ENCODE data around the gene GLB1L.
"Not testable (repeated sequence)": the region's sequence is repeated elsewhere in the genome, so short reads cannot be mapped to it uniquely, and the experiment has no call there.

GLB1L gene

GRCh38 chr2:219261024-219261855 is 16.0 kb upstream of the GLB1L start:
- no peak overlapping the region for H3K27ac ChIP-seq
- TF ChIP-seq ZFX (IDR thresholded peaks at IDR 0.05; ENCODE audit: borderline replicate concordance) (no peak), CTCF (IDR thresholded peaks at IDR 0.05) (no peak)

- H3K27ac ChIP-seq = not testable (repeated sequence)
Observed at GRCh38 chr2:219258942-219259341, 13.7 kb upstream of the GLB1L start.

- TF ChIP-seq CTCF (IDR thresholded peaks at IDR 0.05) = peak; percentile 27
- no peak for TF ChIP-seq ZFX (IDR thresholded peaks at IDR 0.05; ENCODE audit: borderline replicate concordance)
- no peak overlapping the region for H3K27ac ChIP-seq
Observed at GRCh38 chr2:219254590-219255201, 9.5 kb upstream of the GLB1L start.

- TF ChIP-seq ZFX (IDR thresholded peaks at IDR 0.05; ENCODE audit: borderline replicate concordance) = no peak
- no peak for TF ChIP-seq CTCF (IDR thresholded peaks at IDR 0.05)
- H3K27ac ChIP-seq = peak within 1 kb of the TSS; percentile 36
Observed at GRCh38 chr2:219253753-219254589, 8.7 kb upstream of the GLB1L start, which contains the start of gene TUBA4A. Gene TUBA4A (minus strand): TSS chr2:219253918. CDS start chr2:219253858, 60 bp downstream.

GRCh38 chr2:219252900-219253752 is 7.9 kb upstream of the GLB1L start, which contains the start of gene TUBA4B:
Gene TUBA4B (plus strand): TSS chr2:219253243. CDS start chr2:219253408, 165 bp downstream.
- H3K27ac ChIP-seq = peak within 1 kb of the TSS; percentile 36
- no peak for TF ChIP-seq ZFX (IDR thresholded peaks at IDR 0.05; ENCODE audit: borderline replicate concordance)
- TF ChIP-seq CTCF (IDR thresholded peaks at IDR 0.05) = no peak

- TF ChIP-seq ZFX (IDR thresholded peaks at IDR 0.05; ENCODE audit: borderline replicate concordance) = no peak
- TF ChIP-seq CTCF (IDR thresholded peaks at IDR 0.05) = no peak
Observed at GRCh38 chr2:219252570-219252899, 7.3 kb upstream of the GLB1L start.

GRCh38 chr2:219252084-219252483 is 6.8 kb upstream of the GLB1L start:
- TF ChIP-seq ZFX (IDR thresholded peaks at IDR 0.05; ENCODE audit: borderline replicate concordance) (no peak), CTCF (IDR thresholded peaks at IDR 0.05) (no peak)
- peak overlapping the region; percentile 97; the same call in 1 of the 2 replicates for H3K27ac ChIP-seq

More at GRCh38 chr2:219252570-219252899, 7.3 kb upstream of the GLB1L start:
- no peak overlapping the region for H3K27ac ChIP-seq

Data from 22Rv1 (cell line).